Thyroid gland (tissue), 4 donors: ENCODE results near the gene LRRFIP1. TPM values are rescaled to one million over a fixed set of nuclear protein-coding genes. Genes with fewer than 3 reads are reported as not detected.

Experiments
- DNase-seq, 2 donors: peaks; one replicate each; pipeline ENCODE4 v3.0.0-alpha.2; 2019
- H3K27ac ChIP-seq, 3 donors: fragments of 200-600 bp; sonication (generic); 1 replicate in 2 of 3; 2 replicates in 1 of 3; pipeline ENCODE4 v1.5.1; 2016 to 2019; ENCODE audit warnings: mild to moderate bottlenecking in 1 of 3, moderate library complexity in 1 of 3
- H3K27me3 ChIP-seq: fragments of 200-600 bp; sonication (generic); one replicate; pipeline ENCODE4 v1.5.1; 2019
- H3K36me3 ChIP-seq, 2 donors: fragments of 200-600 bp; sonication (generic); one replicate each; pipeline ENCODE4 v1.5.1; 2016 to 2019
- H3K4me1 ChIP-seq, 2 donors: fragments of 200-600 bp; sonication (generic); one replicate each; pipeline ENCODE4 v1.5.1; 2017 to 2019
- H3K4me3 ChIP-seq, 3 donors: fragments of 200-600 bp; sonication (generic); replicated peaks in 1 of 3; 1 replicate in 2 of 3; 2 replicates in 1 of 3; pipeline ENCODE4 v1.5.1; 2016; ENCODE audit warnings: mild to moderate bottlenecking in 1 of 3
- H3K9me3 ChIP-seq: fragments of 200-600 bp; sonication (generic); one replicate; pipeline ENCODE4 v1.5.1; 2017
- POLR2A ChIP-seq, 2 donors: fragments of 450-650 bp; IDR thresholded peaks; one replicate each; pipeline ENCODE4 v1.6.1; 2017; ENCODE audit warnings: antibody characterized with exemption in 2 of 2, mild to moderate bottlenecking in 2 of 2, moderate library complexity in 1 of 2
- WGBS, 2 donors: methylation state at CpG; one replicate each; pipeline ENCODE4 v1.1.5; 2017; 5-methylcytosine and 5-hydroxymethylcytosine counted together
- intact Hi-C: fragments of 100-400 bp; cut with DNase I; formaldehyde crosslinking; loops from one replicate; pipeline ENCODE4 v1.15.1; 2023
- total RNA-seq, 4 donors: library from RNA; depleted of rRNA; stranded (reverse); fragments of >200 nt; gene quantifications; one replicate each; pipeline ENCODE4 v1.2.3, GENCODE V29; 2016
- TF ChIP-seq, protein P1 (sequence below), 6 experiments: fragments of 200-600 bp in 3 of 6; fragments of 450-650 bp in 3 of 6; sonication (generic) in 3 of 6; IDR thresholded peaks; one replicate each; pipeline ENCODE4 v1.5.1; 2016 to 2019; ENCODE audit warnings: antibody characterized with exemption in 6 of 6, mild to moderate bottlenecking in 2 of 6, inconsistent platforms in 1 of 6, moderate library complexity in 1 of 6

LRRFIP1 gene
- total RNA-seq, 4 donors from 2014 or later = 76.1 to 113 (median 96.6) TPM

DNA sequence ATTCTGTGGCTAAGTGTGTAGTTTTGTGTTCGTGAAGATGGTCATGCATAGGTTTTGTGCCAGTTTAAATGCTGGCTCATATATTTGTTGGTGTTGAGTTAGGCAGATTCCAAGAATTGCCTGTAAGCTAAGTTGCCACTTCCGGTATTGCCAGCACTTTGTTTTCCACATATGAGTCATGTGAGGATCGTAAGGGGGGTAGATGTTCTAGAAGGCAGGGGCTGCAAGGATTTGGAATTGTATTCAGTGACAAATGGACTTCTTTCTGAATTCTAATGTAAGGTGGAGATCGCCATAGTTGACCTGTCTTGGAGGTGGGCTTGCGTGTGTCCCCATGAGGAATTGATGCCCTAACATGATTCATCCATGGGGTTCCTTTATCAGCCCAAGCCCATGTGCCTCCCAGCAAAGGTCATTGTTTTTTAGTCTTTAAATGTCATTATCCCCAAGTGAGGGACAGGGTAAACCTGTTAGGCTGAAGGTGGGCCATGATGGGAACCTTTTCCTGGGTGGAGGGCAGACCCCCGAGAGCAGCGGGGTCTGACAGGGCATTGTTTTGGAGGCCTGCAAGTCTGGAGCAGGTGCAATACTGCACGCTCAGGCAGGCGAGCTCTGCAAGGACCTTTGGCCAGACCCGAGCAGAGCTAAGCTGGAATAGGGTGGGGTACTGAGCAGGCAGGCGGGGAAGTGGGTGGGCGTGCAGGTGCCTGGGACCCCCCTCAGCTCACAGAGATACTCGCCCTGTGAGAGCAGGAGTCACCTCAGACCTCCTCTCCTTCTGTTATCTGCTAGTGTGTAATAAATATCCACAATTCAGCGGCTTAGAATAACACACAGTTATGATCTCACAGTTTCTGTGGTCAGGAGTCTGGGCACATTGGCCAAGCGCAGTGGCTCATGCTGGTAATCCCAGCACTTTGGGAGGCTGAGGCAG is 77.4 kb downstream of the LRRFIP1 start:
- Histone ChIP-seq H3K4me3 (no peak overlapping the region), H3K27me3 (no peaks in the 10 kb centered on the region), H3K27ac (peak overlapping the region in 2 of 3 donors; percentile 32 to 72), H3K9me3 (no peaks in the 10 kb centered on the region), H3K36me3 (no peaks in the 10 kb centered on the region), H3K4me1 (peaks cover 55 to 80% of the 10 kb centered on the region in 2 donors)
- TF ChIP-seq POLR2A (IDR thresholded peaks at IDR 0.05) = no peak
- TF ChIP-seq, protein P1, sequence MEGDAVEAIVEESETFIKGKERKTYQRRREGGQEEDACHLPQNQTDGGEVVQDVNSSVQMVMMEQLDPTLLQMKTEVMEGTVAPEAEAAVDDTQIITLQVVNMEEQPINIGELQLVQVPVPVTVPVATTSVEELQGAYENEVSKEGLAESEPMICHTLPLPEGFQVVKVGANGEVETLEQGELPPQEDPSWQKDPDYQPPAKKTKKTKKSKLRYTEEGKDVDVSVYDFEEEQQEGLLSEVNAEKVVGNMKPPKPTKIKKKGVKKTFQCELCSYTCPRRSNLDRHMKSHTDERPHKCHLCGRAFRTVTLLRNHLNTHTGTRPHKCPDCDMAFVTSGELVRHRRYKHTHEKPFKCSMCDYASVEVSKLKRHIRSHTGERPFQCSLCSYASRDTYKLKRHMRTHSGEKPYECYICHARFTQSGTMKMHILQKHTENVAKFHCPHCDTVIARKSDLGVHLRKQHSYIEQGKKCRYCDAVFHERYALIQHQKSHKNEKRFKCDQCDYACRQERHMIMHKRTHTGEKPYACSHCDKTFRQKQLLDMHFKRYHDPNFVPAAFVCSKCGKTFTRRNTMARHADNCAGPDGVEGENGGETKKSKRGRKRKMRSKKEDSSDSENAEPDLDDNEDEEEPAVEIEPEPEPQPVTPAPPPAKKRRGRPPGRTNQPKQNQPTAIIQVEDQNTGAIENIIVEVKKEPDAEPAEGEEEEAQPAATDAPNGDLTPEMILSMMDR (IDR thresholded peaks at IDR 0.05) = no peak
- DNase-seq = no peak
- WGBS, 2 donors = 90 to 91% methylated on average over 15 of the region's 15 CpGs
- intact Hi-C loops = no loop called here

DNA sequence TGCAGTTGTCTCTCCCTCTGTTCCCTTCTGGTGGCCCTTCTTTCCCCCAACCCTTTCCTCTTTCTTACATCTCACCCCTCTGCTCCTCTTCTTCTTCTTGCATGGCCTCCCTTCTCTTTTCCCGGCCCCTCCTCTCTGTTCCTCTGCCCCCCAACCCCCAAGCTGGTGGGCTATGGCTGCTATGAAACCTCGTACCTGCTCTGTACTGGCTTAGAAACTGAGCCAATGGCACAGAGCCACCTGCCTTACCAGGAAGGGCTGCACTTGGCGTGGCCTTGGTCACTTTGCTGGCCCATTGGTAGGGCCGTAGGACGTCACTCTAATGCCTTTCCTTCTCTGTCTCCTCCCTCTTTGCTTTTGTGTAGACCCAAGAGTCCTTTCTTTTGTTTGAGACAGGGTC is 78.9 kb downstream of the LRRFIP1 start:
- H3K27ac ChIP-seq = peak overlapping the region in 2 of 3 donors; percentile 94 to 96
- no peaks in the 10 kb centered on the region for H3K27me3 ChIP-seq
- peaks cover 42 to 65% of the 10 kb centered on the region in 2 donors for H3K4me1 ChIP-seq
- DNase-seq = no peak
- intact Hi-C loops = no loop called here
- 90 to 95% methylated on average over 5 of the region's 5 CpGs for WGBS, 2 donors
- no peak overlapping the region for H3K4me3 ChIP-seq
- no peaks in the 10 kb centered on the region for H3K9me3 ChIP-seq
- TF ChIP-seq, protein P1 (IDR thresholded peaks at IDR 0.05) = no peak
- TF ChIP-seq POLR2A (IDR thresholded peaks at IDR 0.05) = no peak
- H3K36me3 ChIP-seq = no peaks in the 10 kb centered on the region

DNA sequence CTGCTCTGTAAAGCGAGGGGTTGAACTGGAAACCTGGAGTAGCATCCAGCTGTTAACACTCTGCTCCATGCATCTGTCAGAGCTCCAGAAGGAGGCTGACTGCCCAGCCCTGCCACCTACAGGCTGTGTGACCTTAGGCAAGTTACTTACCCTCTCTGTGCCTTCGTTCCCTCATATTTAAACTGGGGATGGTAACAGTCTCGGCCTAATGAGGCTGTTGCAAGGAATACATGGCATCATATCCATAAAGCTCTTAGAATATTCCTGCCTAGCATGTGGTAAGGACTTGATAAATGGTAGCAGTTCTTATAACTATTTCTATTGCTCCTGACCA is 80.6 kb downstream of the LRRFIP1 start:
- Histone ChIP-seq H3K4me1 (peaks cover 26 to 47% of the 10 kb centered on the region in 2 donors), H3K27ac (peak overlapping the region; percentile 84 to 96 (median 94)), H3K36me3 (no peaks in the 10 kb centered on the region), H3K27me3 (no peaks in the 10 kb centered on the region), H3K4me3 (no peak overlapping the region), H3K9me3 (no peaks in the 10 kb centered on the region)
- TF ChIP-seq, protein P1 (IDR thresholded peaks at IDR 0.05) = peak in 1 of 6 experiments; percentile 6
- TF ChIP-seq POLR2A (IDR thresholded peaks at IDR 0.05) = no peak
- DNase-seq = no peak
- 77 to 98% methylated on average over 3 of the region's 3 CpGs for WGBS, 2 donors
- intact Hi-C loops = no loop called here

DNA sequence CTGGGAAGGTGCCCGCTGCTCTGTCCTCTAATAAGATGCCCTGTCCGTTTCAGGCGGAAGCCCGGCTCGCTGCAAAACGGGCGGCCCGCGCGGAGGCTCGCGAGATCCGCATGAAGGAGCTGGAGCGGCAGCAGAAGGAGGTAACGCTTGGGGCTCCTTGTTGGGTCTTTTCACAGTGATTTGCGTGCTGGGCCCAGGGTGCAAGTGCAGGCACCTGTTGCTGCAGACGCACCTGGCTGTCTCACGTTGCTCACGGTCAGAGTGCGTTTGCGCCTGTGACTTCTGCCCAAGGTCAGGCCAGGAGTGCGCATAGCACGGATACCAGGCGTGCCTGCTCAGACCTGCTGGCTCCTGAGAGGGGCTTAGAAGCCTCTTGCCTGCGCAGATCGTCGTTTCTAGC is 81.1 kb downstream of the LRRFIP1 start:
- 84 to 93% methylated on average over 23 to 27 of the region's 27 CpGs for WGBS, 2 donors
- no peak overlapping the region for H3K4me3 ChIP-seq
- H3K4me1 ChIP-seq = peaks cover 21 to 42% of the 10 kb centered on the region in 2 donors
- H3K9me3 ChIP-seq = no peaks in the 10 kb centered on the region
- no peak for TF ChIP-seq POLR2A (IDR thresholded peaks at IDR 0.05)
- TF ChIP-seq, protein P1 (IDR thresholded peaks at IDR 0.05) = no peak
- intact Hi-C loops = no loop called here
- DNase-seq = peak in 1 of 2 donors; percentile 40
- H3K27me3 ChIP-seq = no peaks in the 10 kb centered on the region
- H3K36me3 ChIP-seq = no peaks in the 10 kb centered on the region
- peak overlapping the region; percentile 84 to 96 (median 94) for H3K27ac ChIP-seq

DNA sequence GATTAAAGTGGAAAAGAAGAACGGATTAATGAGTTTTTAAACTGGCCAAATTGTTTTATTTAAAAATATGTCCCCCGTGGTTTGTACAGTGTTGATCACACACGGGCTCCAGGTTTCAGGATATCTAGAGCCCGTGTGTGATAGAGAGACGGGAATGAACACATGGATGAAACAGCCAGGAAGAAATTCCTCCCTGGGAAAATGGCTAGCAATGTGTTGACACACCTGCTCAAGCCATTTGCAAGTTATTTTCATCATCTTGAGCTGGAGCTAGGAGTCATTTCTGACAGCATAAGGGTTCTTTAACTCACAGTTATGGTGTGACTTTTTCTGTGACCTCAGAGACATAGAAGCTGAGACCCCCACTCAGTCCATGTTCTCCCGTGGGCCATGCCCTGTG is 81.6 kb downstream of the LRRFIP1 start:
- intact Hi-C loops = no loop called here
- DNase-seq = no peak
- peak overlapping the region in 2 of 3 donors; percentile 94 to 96 for H3K27ac ChIP-seq
- no peak overlapping the region for H3K4me3 ChIP-seq
- WGBS, 2 donors = 76 to 87% methylated on average over 6 of the region's 6 CpGs
- no peak for TF ChIP-seq POLR2A (IDR thresholded peaks at IDR 0.05)
- TF ChIP-seq, protein P1 (IDR thresholded peaks at IDR 0.05) = no peak
- H3K36me3 ChIP-seq = no peaks in the 10 kb centered on the region
- H3K9me3 ChIP-seq = no peaks in the 10 kb centered on the region
- no peaks in the 10 kb centered on the region for H3K27me3 ChIP-seq
- peaks cover 16 to 38% of the 10 kb centered on the region in 2 donors for H3K4me1 ChIP-seq
